Upper lobe of left lung (tissue), 4 donors: ENCODE measurements around the gene OR2D3.
"Not testable (repeated sequence)": the region's sequence is repeated elsewhere in the genome, so short reads cannot be mapped to it uniquely, and the experiment has no call there.

Experiments
- CTCF ChIP-seq, 6 experiments: fragments of 450-650 bp in 4 of 6; fragments of 200-600 bp in 2 of 6; sonication (generic) in 2 of 6; IDR thresholded peaks; one replicate each; pipeline ENCODE4 v1.5.1; 2016 to 2019; ENCODE audit warnings: antibody characterized with exemption in 6 of 6
- EP300 ChIP-seq, 4 donors: sonication (generic); formaldehyde crosslinking; IDR thresholded peaks; one replicate each; pipeline ENCODE4 v1.5.1; 2017; ENCODE audit warnings: antibody characterized with exemption in 4 of 4, control low read depth in 2 of 4
- POLR2A ChIP-seq, 4 donors: fragments of 450-650 bp; IDR thresholded peaks; one replicate each; pipeline ENCODE4 v1.5.1; 2016 to 2017; ENCODE audit warnings: antibody characterized with exemption in 4 of 4, mild to moderate bottlenecking in 2 of 4
- POLR2AphosphoS5 ChIP-seq, 2 donors: sonication (generic); formaldehyde crosslinking; IDR thresholded peaks; one replicate each; pipeline ENCODE4 v1.5.1; 2017; ENCODE audit warnings: antibody characterized with exemption in 2 of 2

GRCh38 chr11:6954248-6954647, 33.4 kb downstream of the OR2D3 start:
- not testable (repeated sequence) for TF ChIP-seq CTCF, POLR2AphosphoS5, EP300, POLR2A (IDR thresholded peaks at IDR 0.05)
